ENCODE results near the gene AVPR2. TPM values are rescaled to one million over a fixed set of nuclear protein-coding genes. Genes with fewer than 3 reads are reported as not detected.

Gene AVPR2
- polyA plus RNA-seq, 1 donor from 2014 or later: not detected

DNA sequence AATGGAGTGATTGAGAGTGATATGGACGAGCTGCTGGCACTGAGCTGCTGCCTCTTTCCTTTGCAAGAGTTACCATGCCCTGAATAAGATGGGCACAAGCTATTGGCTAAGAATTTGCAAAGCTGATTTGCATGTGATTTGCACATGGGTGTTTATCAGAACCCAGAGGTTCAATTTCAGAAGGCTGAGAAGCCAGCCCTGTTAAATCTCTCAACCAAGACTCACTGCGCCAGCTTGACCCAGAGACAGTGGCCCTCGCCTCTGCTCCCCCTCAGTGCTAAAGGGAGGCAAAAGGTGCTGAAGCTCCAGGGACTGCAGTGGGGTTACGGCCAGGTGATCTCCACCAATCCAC, 20.9 kb downstream of the AVPR2 start:
- H3K36me3 Mint-ChIP-seq: no peaks in the 10 kb centered on the region
- peaks cover 29 to 37% (median 35%) of the 10 kb centered on the region in 3 donors for H3K4me1 Mint-ChIP-seq
- no peaks in the 10 kb centered on the region for H3K9me3 Mint-ChIP-seq
- H3K27ac Mint-ChIP-seq: peak overlapping the region; percentile 97 to 99 (median 98)
- H3K4me3 Mint-ChIP-seq: peak overlapping the region; percentile 93 to 95 (median 94)
- H3K27me3 Mint-ChIP-seq: peaks cover 4% of the 10 kb centered on the region

GRCh38 chrX:153925739-153926551, 21.5 kb downstream of the AVPR2 start, which contains the start of gene ARHGAP4:
Gene ARHGAP4 (minus strand): TSS chrX:153926264. CDS start chrX:153926202, 62 bp downstream.
- Mint-ChIP-seq H3K27ac (peak within 1 kb of the TSS; percentile 99), H3K36me3 (no peaks in the 10 kb centered on the region), H3K4me1 (peaks cover 29 to 37% (median 36%) of the 10 kb centered on the region in 3 donors), H3K4me3 (peak within 1 kb of the TSS; percentile 93 to 98 (median 95)), H3K27me3 (peaks cover 4% of the 10 kb centered on the region), H3K9me3 (no peaks in the 10 kb centered on the region)

- Mint-ChIP-seq H3K4me3 (peak overlapping the region; percentile 89 to 98 (median 95)), H3K36me3 (peaks cover 3% of the 10 kb centered on the region), H3K9me3 (no peaks in the 10 kb centered on the region), H3K4me1 (peaks cover 29 to 39% (median 36%) of the 10 kb centered on the region in 3 donors), H3K27me3 (peaks cover 4% of the 10 kb centered on the region), H3K27ac (peak overlapping the region; percentile 99)
These were observed 22.0 kb downstream of the AVPR2 start for GRCh38 chrX:153926552-153926857.

- Mint-ChIP-seq H3K4me3 (peak overlapping the region; percentile 89 to 98 (median 95)), H3K4me1 (peaks cover 29 to 39% (median 36%) of the 10 kb centered on the region in 3 donors), H3K27ac (peak overlapping the region; percentile 99), H3K36me3 (peaks cover 3% of the 10 kb centered on the region), H3K9me3 (no peaks in the 10 kb centered on the region), H3K27me3 (peaks cover 4% of the 10 kb centered on the region)
These were observed 22.6 kb downstream of the AVPR2 start for GRCh38 chrX:153926858-153927671.

- Mint-ChIP-seq H3K36me3 (peaks cover 3% of the 10 kb centered on the region), H3K4me1 (peaks cover 29 to 37% (median 35%) of the 10 kb centered on the region in 3 donors), H3K9me3 (no peaks in the 10 kb centered on the region), H3K27me3 (peaks cover 3% of the 10 kb centered on the region), H3K27ac (peak overlapping the region; percentile 99), H3K4me3 (peak overlapping the region; percentile 89 to 98 (median 95))
These were observed 23.1 kb downstream of the AVPR2 start for GRCh38 chrX:153927672-153927921.

DNA sequence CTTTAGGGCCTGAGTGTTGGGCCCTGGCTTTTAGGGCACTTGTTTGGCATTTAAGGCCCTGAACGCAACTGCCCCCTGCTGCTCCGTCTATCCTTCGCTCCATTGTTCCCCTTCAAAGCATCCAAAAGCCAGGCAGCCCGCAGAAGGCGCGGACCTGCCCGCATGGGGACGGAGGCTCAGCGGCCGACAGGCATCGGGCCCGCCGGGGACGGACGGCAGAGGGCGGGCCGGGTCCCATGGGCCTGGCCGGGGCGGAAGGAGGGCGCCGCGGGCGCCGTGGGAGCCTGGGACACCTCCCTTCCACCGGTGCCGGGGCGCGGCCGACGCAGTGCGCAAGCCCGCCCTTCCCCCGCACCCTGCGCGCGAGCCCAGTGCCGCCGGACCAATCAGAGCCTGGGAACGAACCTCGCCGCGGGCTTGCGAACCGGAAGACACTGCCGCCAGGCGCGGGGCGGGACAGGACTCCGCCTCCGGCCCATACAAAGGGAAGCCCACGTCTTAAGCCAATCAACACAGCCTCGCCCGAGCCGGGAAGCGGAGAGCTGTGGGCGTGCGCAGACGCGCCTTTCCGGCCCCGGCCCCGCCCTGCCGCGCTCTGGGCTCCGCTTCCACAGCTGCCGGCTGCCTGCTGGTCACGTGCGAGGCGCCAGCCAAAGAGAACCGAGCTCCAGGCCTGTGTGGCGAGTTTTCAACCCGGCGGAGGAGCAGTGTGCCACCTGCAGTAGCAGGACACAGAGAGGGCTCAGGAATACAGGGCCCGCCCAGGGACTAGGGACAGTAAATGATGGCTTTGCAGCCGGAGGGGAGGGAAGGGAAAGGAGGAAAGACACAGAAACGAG, 23.7 kb downstream of the AVPR2 start:
- H3K4me3 Mint-ChIP-seq: peak overlapping the region; percentile 89 to 98 (median 95)
- peaks cover 3% of the 10 kb centered on the region for H3K36me3 Mint-ChIP-seq
- no peaks in the 10 kb centered on the region for H3K9me3 Mint-ChIP-seq
- peaks cover 29 to 37% (median 30%) of the 10 kb centered on the region in 3 donors for H3K4me1 Mint-ChIP-seq
- peaks cover 2% of the 10 kb centered on the region for H3K27me3 Mint-ChIP-seq
- H3K27ac Mint-ChIP-seq: peak overlapping the region; percentile 99

- Mint-ChIP-seq H3K27ac (peak overlapping the region; percentile 97 to 99 (median 99)), H3K4me3 (peak overlapping the region; percentile 87 to 97 (median 92)), H3K27me3 (peaks cover 2% of the 10 kb centered on the region), H3K36me3 (peaks cover 3% of the 10 kb centered on the region), H3K4me1 (peaks cover 30 to 35% (median 31%) of the 10 kb centered on the region in 3 donors), H3K9me3 (no peaks in the 10 kb centered on the region)
These were observed 24.4 kb downstream of the AVPR2 start for GRCh38 chrX:153928846-153929245.

- Mint-ChIP-seq H3K27me3 (no peaks in the 10 kb centered on the region), H3K9me3 (no peaks in the 10 kb centered on the region), H3K27ac (peak overlapping the region in 1 of 3 donors; percentile 99)
These were observed 25.1 kb downstream of the AVPR2 start for GRCh38 chrX:153929576-153929975.

GRCh38 chrX:153930011-153930910, 25.8 kb downstream of the AVPR2 start:
- H3K9me3 Mint-ChIP-seq: no peaks in the 10 kb centered on the region
- H3K36me3 Mint-ChIP-seq: peaks cover 3% of the 10 kb centered on the region
- peak overlapping the region in 2 of 4 donors; percentile 16 to 54 for H3K4me3 Mint-ChIP-seq
- peaks cover 22 to 31% (median 23%) of the 10 kb centered on the region in 3 donors for H3K4me1 Mint-ChIP-seq
- no peaks in the 10 kb centered on the region for H3K27me3 Mint-ChIP-seq
- peak overlapping the region in 1 of 3 donors; percentile 69 for H3K27ac Mint-ChIP-seq

More at GRCh38 chrX:153929576-153929975, 25.1 kb downstream of the AVPR2 start:
- Mint-ChIP-seq H3K36me3 (peaks cover 3% of the 10 kb centered on the region), H3K4me3 (peak overlapping the region in 2 of 4 donors; percentile 82 to 95), H3K4me1 (peaks cover 28 to 38% (median 30%) of the 10 kb centered on the region in 3 donors)

GRCh38 chrX:153931151-153931550, 26.7 kb downstream of the AVPR2 start:
- H3K4me1 Mint-ChIP-seq: peaks cover 18 to 28% (median 19%) of the 10 kb centered on the region in 3 donors
- H3K27me3 Mint-ChIP-seq: no peaks in the 10 kb centered on the region
- H3K9me3 Mint-ChIP-seq: no peaks in the 10 kb centered on the region
- H3K4me3 Mint-ChIP-seq: peak overlapping the region in 2 of 4 donors; percentile 2 to 9
- H3K36me3 Mint-ChIP-seq: peaks cover 3% of the 10 kb centered on the region
- no peak overlapping the region for H3K27ac Mint-ChIP-seq

- Mint-ChIP-seq H3K4me3 (peak overlapping the region in 1 of 4 donors; percentile 2), H3K9me3 (no peaks in the 10 kb centered on the region), H3K36me3 (peaks cover 3% of the 10 kb centered on the region), H3K4me1 (peaks cover 17 to 30% (median 20%) of the 10 kb centered on the region in 3 donors), H3K27ac (no peak overlapping the region), H3K27me3 (no peaks in the 10 kb centered on the region)
These were observed 27.3 kb downstream of the AVPR2 start for GRCh38 chrX:153931748-153932147.

DNA sequence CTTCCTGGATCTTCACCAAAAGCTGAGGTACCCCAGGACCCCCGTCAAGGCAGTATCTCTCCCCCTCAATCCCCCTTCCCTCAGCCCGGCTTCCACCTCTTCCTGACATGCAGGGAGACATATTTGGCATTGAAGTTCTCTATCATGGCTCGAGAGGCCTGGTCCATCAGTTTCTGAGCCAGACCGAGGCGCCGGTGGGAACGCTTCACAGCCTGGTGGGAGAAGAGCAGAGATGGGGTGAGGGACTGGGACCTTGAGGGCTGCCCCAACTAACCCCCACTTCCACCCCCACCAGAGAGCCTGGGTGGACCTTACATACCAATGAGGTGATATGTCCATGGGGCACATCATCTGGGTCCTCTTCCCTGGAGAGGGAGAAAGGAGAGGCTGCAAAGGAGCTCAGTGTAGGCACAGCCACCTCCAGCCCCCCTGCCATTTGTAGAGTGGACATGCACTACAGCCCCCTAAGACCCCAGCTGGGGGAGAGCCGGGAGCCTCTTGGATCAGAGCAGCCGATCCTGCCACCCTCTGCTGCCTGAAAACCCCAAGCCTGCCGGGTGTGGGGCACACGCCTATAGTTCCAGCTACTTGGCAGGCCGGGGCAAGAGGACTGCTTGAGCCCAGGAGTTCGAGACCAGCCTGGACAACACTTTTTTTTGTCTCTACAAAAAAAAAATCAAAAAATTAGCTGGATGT, 27.9 kb downstream of the AVPR2 start:
- Mint-ChIP-seq H3K27me3 (no peaks in the 10 kb centered on the region), H3K9me3 (no peaks in the 10 kb centered on the region), H3K4me3 (peak overlapping the region in 3 of 4 donors; percentile 2 to 91 (median 12)), H3K36me3 (peaks cover 3% of the 10 kb centered on the region), H3K27ac (peak overlapping the region in 2 of 3 donors; percentile 27 to 93), H3K4me1 (peaks cover 13 to 25% (median 17%) of the 10 kb centered on the region in 3 donors)

DNA sequence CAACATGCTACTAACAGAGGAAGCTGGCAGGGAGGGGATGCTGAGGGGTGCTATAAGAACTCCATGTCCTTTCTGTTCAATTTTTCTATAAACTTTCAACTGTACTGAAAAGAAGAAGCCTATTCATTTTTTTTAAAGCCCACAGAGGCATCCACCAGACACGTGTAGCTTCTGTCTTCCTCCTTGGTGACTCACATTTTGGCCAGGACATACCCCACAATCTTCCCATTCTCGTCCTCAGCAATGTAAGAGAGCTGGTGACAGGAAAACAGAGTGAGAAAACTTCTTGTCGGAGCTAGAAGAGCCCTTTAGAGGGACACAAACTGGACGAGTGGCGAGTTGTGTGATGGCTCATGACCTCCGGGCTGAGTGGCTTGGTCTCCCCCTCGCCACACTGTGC, 29.3 kb downstream of the AVPR2 start:
- H3K36me3 Mint-ChIP-seq: peaks cover 3% of the 10 kb centered on the region
- H3K4me3 Mint-ChIP-seq: peak overlapping the region; percentile 87 to 94 (median 91)
- peak overlapping the region; percentile 80 to 93 (median 82) for H3K27ac Mint-ChIP-seq
- H3K4me1 Mint-ChIP-seq: peaks cover 8 to 26% (median 18%) of the 10 kb centered on the region in 3 donors
- no peaks in the 10 kb centered on the region for H3K27me3 Mint-ChIP-seq
- H3K9me3 Mint-ChIP-seq: no peaks in the 10 kb centered on the region
